Brain pericyte (primary cell): ENCODE results near the gene RNF151.
"Not testable (repeated sequence)": the region's sequence is repeated elsewhere in the genome, so short reads cannot be mapped to it uniquely, and the experiment has no call there.

Experiments
- DNase-seq: peaks from one replicate; pipeline ENCODE4 v3.0.0-alpha.2; 2012; ENCODE audit warnings: low read depth, low spot score

RNF151 gene

GRCh38 chr16:1966460-1966859 is at the start of gene RNF151:
Gene RNF151, plus strand, starts transcription at chr16:1966856. Its CDS starts 26 bp downstream, at chr16:1966882.
- no peak for DNase-seq

GRCh38 chr16:1917056-1917664 is 49.5 kb upstream of the RNF151 start:
- no peak for DNase-seq

- DNase-seq, result no peak
Measured at GRCh38 chr16:1917665-1918350, 48.8 kb upstream of the RNF151 start.

- no peak for DNase-seq
Measured at GRCh38 chr16:1918351-1919326, 48.0 kb upstream of the RNF151 start, which contains the start of gene HS3ST6. Gene HS3ST6, minus strand, starts transcription at chr16:1918415. Its CDS starts 92 bp downstream, at chr16:1918323.

- no peak for DNase-seq
Measured at GRCh38 chr16:1919327-1919998, 47.2 kb upstream of the RNF151 start.

- DNase-seq, result not testable (repeated sequence)
Measured at GRCh38 chr16:1920122-1920521, 46.5 kb upstream of the RNF151 start.

- no peak for DNase-seq
Measured at GRCh38 chr16:1920727-1921171, 45.9 kb upstream of the RNF151 start.

- DNase-seq, result no peak
Measured at GRCh38 chr16:1922357-1922756, 44.3 kb upstream of the RNF151 start.

- DNase-seq, result no peak
Measured at GRCh38 chr16:1923299-1924034, 43.2 kb upstream of the RNF151 start.

GRCh38 chr16:1924095-1924494 is 42.6 kb upstream of the RNF151 start:
- DNase-seq, result no peak

GRCh38 chr16:1926271-1926670 is 40.4 kb upstream of the RNF151 start:
- no peak for DNase-seq

GRCh38 chr16:1929105-1929504 is 37.6 kb upstream of the RNF151 start:
- no peak for DNase-seq

- DNase-seq, result no peak
Measured at GRCh38 chr16:1929578-1930337, 36.9 kb upstream of the RNF151 start.

- DNase-seq, result no peak
Measured at GRCh38 chr16:1930338-1930720, 36.3 kb upstream of the RNF151 start.

GRCh38 chr16:1932050-1933028 is 34.3 kb upstream of the RNF151 start:
- DNase-seq, result no peak

- no peak for DNase-seq
Measured at GRCh38 chr16:1933097-1933661, 33.5 kb upstream of the RNF151 start.

GRCh38 chr16:1936945-1937479 is 29.6 kb upstream of the RNF151 start:
- DNase-seq, result no peak

GRCh38 chr16:1938316-1938715 is 28.3 kb upstream of the RNF151 start:
- no peak for DNase-seq
